GM21447 (cell line): ENCODE data around the gene ACAA2.
"Not testable (repeated sequence)": the region's sequence is repeated elsewhere in the genome, so short reads cannot be mapped to it uniquely, and the experiment has no call there.

ENCODE experiments used
- ATAC-seq: cut with Tn5 transposase; IDR thresholded peaks from one replicate; pipeline ENCODE4 v1.9.1; 2021; ENCODE audit not compliant: unreplicated experiment

ACAA2 gene

GRCh38 chr18:49813069-49813318, 339 bp downstream of the ACAA2 start:
- peak; percentile 35 for ATAC-seq

- no peak for ATAC-seq
Observed at GRCh38 chr18:49812286-49813068, 856 bp downstream of the ACAA2 start.

- no peak for ATAC-seq
Observed at GRCh38 chr18:49811151-49811938, 2.0 kb downstream of the ACAA2 start.

GRCh38 chr18:49808553-49809191, 4.7 kb downstream of the ACAA2 start:
- not testable (repeated sequence) for ATAC-seq

GRCh38 chr18:49804096-49804495, 9.2 kb downstream of the ACAA2 start:
- ATAC-seq: no peak

- ATAC-seq: no peak
Observed at GRCh38 chr18:49802623-49803022, 10.7 kb downstream of the ACAA2 start.

GRCh38 chr18:49800491-49800890, 12.8 kb downstream of the ACAA2 start:
- ATAC-seq: not testable (repeated sequence)

GRCh38 chr18:49799806-49800205, 13.5 kb downstream of the ACAA2 start:
- not testable (repeated sequence) for ATAC-seq

GRCh38 chr18:49798001-49798400, 15.3 kb downstream of the ACAA2 start:
- no peak for ATAC-seq

GRCh38 chr18:49795612-49796552, 17.5 kb downstream of the ACAA2 start:
- ATAC-seq: no peak

GRCh38 chr18:49794743-49795142, 18.6 kb downstream of the ACAA2 start:
- no peak for ATAC-seq

- ATAC-seq: not testable (repeated sequence)
Observed at GRCh38 chr18:49789560-49790134, 23.7 kb downstream of the ACAA2 start.

GRCh38 chr18:49788327-49788898, 24.9 kb downstream of the ACAA2 start:
- ATAC-seq: peak; percentile 91

GRCh38 chr18:49786019-49786720, 27.2 kb downstream of the ACAA2 start:
- no peak for ATAC-seq

- no peak for ATAC-seq
Observed at GRCh38 chr18:49784427-49785185, 28.7 kb downstream of the ACAA2 start.

- not testable (repeated sequence) for ATAC-seq
Observed at GRCh38 chr18:49783631-49784030, 29.7 kb downstream of the ACAA2 start.

- no peak for ATAC-seq
Observed at GRCh38 chr18:49778826-49779465, 34.4 kb downstream of the ACAA2 start.

GRCh38 chr18:49769047-49769728, 44.1 kb downstream of the ACAA2 start:
- ATAC-seq: no peak
